RWPE2 (cell line): ENCODE measurements around the gene IL20RA.

Source experiments
- ATAC-seq: fragments of 200-7000 bp; cut with Tn5 transposase; 3 replicates; pipeline ENCODE4 v1.9.1; 2021; ENCODE audit warnings: low read depth
- DNase-seq: peaks from one replicate; pipeline ENCODE4 v3.0.0-alpha.2; 2020; ENCODE audit warnings: low spot score
- H3K27ac ChIP-seq: fragments of 450-650 bp; 2 replicates; pipeline ENCODE4 v1.5.1; 2017; ENCODE audit warnings: mild to moderate bottlenecking; ENCODE audit not compliant: poor library complexity, severe bottlenecking
- H3K27me3 ChIP-seq: fragments of 250-450 bp; sonication (Bioruptor Pico); 2 replicates; pipeline ENCODE4 v1.5.1; 2021; ENCODE audit warnings: mild to moderate bottlenecking, moderate library complexity; ENCODE audit not compliant: insufficient read depth, poor library complexity, severe bottlenecking
- H3K36me3 ChIP-seq: fragments of 250-450 bp; sonication (Bioruptor Pico); 2 replicates; pipeline ENCODE4 v1.5.1; 2020; ENCODE audit warnings: low read depth, mild to moderate bottlenecking, moderate library complexity
- H3K4me1 ChIP-seq: fragments of 250-450 bp; sonication (Bioruptor Pico); 2 replicates; pipeline ENCODE4 v1.5.1; 2021; ENCODE audit warnings: mild to moderate bottlenecking, moderate library complexity; ENCODE audit not compliant: insufficient read depth, poor library complexity, severe bottlenecking
- H3K4me3 ChIP-seq: fragments of 250-450 bp; sonication (Bioruptor Pico); 2 replicates; pipeline ENCODE4 v1.5.1; 2021; ENCODE audit warnings: mild to moderate bottlenecking, moderate library complexity; ENCODE audit not compliant: severe bottlenecking
- H3K9me3 ChIP-seq: fragments of 250-450 bp; sonication (Bioruptor Pico); 2 replicates; pipeline ENCODE4 v1.5.1; 2021; ENCODE audit warnings: mild to moderate bottlenecking, moderate library complexity; ENCODE audit not compliant: severe bottlenecking
- TF ChIP-seq, protein P1 (sequence below): fragments of 450-650 bp; IDR thresholded peaks from one replicate; pipeline ENCODE4 v1.5.1; 2017; ENCODE audit warnings: mild to moderate bottlenecking, moderate library complexity; ENCODE audit not compliant: poor library complexity, severe bottlenecking

The IL20RA gene

DNA sequence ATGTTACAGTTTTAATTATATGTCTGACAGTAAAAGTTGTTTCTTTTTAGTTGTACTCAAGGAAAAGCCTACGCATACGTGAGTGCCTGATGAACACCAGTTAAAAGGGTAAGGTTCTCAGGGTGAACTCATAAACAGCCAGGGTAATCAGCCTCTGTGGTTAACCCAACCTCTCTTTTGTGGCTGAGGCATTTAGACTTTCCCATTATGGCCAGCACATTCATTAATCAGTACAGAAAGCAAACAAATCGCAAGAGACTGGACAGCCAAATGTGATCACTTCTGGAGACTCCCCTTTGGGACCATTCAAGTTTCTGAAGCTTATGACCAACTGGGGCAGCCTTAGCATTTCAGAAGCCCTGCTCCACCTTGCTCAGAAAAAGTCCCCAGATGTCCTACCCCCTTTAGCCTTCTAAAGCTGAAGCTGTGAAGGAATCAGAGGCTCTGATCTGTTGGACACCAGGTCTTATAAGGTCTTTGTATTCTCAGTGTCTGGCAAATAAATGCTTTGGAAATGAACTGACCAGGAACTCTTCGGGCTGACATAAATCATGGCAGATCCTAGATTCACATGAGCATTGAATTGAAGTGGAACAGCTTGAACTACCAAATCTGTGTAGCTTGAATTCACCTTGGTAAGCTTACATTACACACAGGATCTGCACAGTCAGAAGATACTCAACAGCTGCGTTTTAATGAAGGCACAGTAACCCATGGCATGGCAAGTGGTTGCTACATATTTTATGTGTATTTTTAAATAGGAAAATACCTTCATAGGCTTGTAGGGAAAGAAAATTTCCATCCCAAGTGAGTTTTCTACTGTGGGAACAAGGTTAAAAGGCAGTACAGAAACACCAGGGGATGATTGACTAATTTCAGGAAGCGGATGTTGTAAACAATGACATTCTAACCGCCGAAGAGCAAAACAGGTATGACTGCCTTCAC is 18.7 kb downstream of the IL20RA start:
- peak overlapping the region; percentile 67 for H3K27ac ChIP-seq
- ATAC-seq, result peak; percentile 53
- peaks cover 26% of the 10 kb centered on the region for H3K4me1 ChIP-seq
- H3K36me3 ChIP-seq, result no peaks in the 10 kb centered on the region
- H3K4me3 ChIP-seq, result no peak overlapping the region
- DNase-seq, result no peak
- TF ChIP-seq, protein P1, sequence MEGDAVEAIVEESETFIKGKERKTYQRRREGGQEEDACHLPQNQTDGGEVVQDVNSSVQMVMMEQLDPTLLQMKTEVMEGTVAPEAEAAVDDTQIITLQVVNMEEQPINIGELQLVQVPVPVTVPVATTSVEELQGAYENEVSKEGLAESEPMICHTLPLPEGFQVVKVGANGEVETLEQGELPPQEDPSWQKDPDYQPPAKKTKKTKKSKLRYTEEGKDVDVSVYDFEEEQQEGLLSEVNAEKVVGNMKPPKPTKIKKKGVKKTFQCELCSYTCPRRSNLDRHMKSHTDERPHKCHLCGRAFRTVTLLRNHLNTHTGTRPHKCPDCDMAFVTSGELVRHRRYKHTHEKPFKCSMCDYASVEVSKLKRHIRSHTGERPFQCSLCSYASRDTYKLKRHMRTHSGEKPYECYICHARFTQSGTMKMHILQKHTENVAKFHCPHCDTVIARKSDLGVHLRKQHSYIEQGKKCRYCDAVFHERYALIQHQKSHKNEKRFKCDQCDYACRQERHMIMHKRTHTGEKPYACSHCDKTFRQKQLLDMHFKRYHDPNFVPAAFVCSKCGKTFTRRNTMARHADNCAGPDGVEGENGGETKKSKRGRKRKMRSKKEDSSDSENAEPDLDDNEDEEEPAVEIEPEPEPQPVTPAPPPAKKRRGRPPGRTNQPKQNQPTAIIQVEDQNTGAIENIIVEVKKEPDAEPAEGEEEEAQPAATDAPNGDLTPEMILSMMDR, result no peak
- no peaks in the 10 kb centered on the region for H3K27me3 ChIP-seq
- H3K9me3 ChIP-seq, result no peaks in the 10 kb centered on the region

DNA sequence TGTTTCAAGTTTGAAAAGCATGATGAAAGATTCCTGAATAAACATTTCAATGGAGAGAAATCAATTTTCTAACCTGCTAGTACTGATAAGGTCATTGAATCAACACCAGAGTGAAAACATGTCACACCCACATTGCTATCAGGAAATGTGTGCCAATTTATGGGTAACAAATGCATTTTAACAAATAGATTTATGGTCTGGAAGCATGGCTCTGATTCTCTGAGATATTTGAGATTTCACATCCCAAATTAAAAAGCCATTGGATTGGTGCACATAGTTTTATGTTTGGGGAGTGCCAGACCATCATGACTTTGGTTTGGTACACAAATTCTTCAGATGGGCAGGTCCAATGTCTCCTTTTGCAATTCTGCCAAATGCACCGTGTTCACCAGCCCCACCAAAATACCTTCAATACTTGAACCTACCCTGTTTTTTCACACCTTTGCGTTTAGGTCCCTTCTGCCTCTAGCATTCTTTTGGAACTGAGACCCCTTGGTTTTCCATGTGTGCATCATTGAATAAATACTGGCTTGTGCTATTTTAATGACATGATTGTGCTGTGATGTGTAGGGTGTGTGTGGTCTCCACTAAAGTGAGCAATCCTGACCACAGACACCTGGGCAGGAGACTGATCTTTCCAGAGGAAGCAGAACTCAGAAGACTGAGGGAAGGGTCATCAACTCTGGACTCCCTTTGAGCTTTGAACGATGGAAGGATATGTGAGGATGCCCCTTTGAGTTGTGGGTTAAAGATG is 20.4 kb downstream of the IL20RA start:
- Histone ChIP-seq H3K9me3 (no peaks in the 10 kb centered on the region), H3K4me1 (peaks cover 30% of the 10 kb centered on the region), H3K27ac (no peak overlapping the region), H3K36me3 (no peaks in the 10 kb centered on the region), H3K27me3 (no peaks in the 10 kb centered on the region), H3K4me3 (no peak overlapping the region)
- TF ChIP-seq, protein P1, result no peak
- ATAC-seq, result peak; percentile 30; the same call in 1 of the 3 replicates
- DNase-seq, result no peak

DNA sequence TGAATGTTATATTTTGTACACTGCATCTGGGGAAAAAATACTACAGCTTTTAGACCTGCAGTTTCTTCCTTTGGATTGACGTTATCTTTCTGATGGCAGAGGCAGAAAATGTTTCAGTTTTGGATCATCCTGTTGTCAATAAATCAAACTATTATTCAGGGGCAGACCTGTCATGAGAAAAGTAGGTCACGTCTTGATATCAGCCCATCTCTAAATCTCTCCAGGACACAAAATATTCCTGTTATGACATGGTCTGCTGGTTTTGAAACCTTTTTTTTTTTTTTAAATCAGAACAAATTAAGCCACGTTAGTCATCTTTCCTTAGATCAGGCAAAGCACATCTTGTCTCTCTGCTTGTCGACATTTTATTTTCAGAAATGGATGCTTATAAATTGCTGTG is 24.0 kb downstream of the IL20RA start:
- Histone ChIP-seq H3K4me1 (peaks cover 4% of the 10 kb centered on the region), H3K27me3 (no peaks in the 10 kb centered on the region), H3K27ac (peak overlapping the region; percentile 29), H3K4me3 (no peak overlapping the region), H3K9me3 (no peaks in the 10 kb centered on the region), H3K36me3 (no peaks in the 10 kb centered on the region)
- TF ChIP-seq, protein P1, result no peak
- no peak; the same call in 2 of the 3 replicates for ATAC-seq
- no peak for DNase-seq

DNA sequence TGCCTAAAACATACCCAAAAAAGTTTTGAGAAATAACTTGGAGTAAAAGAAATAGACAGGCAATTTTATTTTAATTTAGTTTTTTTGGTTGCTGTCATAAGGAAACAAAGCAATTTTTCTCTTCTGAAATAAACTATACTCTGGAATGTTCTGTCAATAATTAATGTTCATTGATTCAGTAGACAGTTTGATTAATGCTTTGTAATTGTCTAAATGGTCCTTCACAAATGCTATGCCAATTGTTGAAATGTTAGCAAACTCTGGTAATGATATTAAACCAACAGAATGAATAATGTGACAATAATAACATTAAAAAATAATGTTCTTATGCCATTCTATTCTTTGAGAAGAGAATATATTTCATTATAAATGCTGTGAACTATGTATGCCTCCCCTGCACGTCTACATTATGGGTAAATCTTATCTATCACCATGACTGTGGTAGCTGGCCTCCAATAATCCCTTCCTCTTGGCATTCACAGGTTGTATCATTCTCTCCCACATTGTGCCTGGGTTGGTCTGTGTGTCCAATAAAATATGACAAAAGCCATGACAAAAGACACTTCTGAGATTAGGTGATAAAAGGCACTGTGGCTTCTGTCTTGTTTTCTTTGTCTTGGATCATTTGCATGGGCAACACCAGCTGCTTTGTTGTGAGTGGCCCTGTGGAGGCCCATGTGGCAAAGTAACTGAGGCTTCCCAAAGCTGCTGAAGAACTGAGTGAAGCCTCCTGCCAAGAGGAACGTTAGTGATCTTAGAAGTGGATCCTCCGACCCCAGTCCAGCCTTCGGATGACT is 25.1 kb downstream of the IL20RA start:
- TF ChIP-seq, protein P1, result no peak
- DNase-seq, result no peak
- H3K9me3 ChIP-seq, result no peaks in the 10 kb centered on the region
- no peak overlapping the region for H3K27ac ChIP-seq
- H3K27me3 ChIP-seq, result no peaks in the 10 kb centered on the region
- no peak for ATAC-seq
- H3K4me3 ChIP-seq, result no peak overlapping the region
- no peaks in the 10 kb centered on the region for H3K36me3 ChIP-seq
- H3K4me1 ChIP-seq, result peaks cover 4% of the 10 kb centered on the region
